Iris pigment epithelial cell (primary cell): ENCODE data around the gene BCL6.

Experiments used
- DNase-seq: peaks from one replicate; pipeline ENCODE4 v3.0.0-alpha.2; 2011; ENCODE audit warnings: low read depth

The BCL6 gene

DNA sequence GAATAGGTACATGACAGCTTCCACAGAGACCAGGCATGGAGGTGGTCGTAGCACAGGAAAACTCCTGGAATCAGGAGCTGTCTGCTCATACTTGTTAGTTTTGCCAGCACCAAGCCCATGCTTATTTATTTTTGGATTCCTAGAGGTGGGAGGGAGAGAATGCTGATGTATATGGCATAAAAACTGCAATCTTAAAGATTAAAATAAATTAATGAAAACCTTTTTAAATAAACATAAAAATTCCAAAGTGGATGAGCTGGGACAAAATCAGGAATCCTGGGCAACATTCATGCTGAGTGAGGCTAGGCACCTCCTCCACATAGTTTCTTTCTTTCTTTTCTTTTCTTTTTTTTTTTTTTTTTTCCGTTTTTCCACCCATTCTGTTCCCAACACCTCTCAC, 14.3 kb upstream of the BCL6 start:
- DNase-seq = no peak

GRCh38 chr3:187758318-187758955, 13.2 kb upstream of the BCL6 start:
- DNase-seq = no peak

DNA sequence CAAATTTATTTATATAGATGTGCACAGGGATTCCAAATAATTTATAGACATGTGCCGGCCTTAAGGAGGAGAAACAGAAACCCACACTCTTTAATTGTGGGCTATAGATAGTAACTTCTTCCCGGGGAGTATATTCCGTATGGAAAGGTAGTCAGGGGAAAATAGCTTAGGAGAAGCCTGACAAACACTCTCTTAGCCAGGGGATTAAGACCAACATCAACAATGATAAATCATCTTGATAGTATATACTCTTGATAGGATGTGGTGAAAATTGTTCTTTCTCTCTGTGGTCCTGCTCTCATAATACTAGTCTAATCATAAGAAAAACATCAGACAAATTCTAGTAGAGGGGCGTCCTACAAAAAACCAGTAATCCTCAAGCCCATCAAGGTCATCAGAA, 8.2 kb upstream of the BCL6 start:
- no peak for DNase-seq

DNA sequence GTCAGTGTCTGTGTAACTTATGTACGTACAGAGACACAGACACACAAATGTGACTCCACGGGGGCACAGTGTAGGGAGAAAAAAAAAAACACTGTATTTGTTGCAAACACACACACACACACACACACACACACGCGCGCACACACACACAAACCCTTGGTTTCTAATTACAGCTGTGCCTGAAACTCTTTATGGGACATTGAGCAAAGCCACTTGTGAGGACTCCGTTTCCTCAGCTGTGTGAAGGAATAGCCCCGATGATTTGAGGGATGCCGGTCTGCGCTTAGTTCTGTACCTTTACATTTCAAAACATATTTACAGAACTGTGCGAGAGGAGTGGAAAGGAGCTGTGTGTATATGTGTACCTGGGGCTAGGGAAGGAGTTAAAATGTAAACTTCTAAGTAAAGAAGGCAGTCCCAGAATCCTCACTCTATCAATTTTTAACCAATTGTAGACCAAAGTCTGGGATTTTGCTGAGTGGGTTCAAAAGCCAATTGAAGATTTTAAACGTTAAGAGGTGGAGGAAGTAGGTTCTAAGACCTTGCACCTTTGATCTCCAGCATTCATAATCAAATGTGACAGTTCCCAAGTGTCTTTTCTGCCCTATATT, 5.3 kb upstream of the BCL6 start:
- DNase-seq = peak; percentile 27

DNA sequence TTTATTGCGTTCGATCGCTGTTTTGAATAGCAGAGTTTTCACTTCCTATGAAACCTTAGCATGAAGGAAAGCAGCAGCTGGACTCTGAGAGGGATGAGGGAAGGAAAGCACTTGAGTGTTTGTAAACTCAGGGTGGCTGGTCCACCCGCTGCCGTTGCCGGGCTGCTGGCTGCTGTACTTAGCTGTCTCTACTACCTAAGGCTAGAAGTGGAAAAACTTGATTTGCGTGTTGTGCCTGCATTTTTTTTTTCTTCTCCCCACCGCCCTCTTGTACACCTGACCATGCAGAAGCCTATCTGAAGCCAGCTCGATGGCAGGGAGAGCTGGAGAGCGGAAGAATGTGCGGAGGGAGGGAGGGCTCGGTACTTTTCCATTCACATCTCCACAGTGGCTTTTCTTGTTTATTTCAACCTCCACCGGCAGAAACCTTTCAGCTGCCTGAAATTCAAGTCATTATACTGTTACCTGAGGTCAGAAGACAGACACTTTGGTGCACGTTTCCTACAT, 4.8 kb upstream of the BCL6 start:
- peak; percentile 49 for DNase-seq

GRCh38 chr3:187748050-187748481, 2.8 kb upstream of the BCL6 start:
- peak; percentile 76 for DNase-seq

GRCh38 chr3:187747506-187747905, 2.2 kb upstream of the BCL6 start:
- DNase-seq = no peak

GRCh38 chr3:187746442-187747281, 1.4 kb upstream of the BCL6 start:
- peak; percentile 61 for DNase-seq

GRCh38 chr3:187746059-187746441, 782 bp upstream of the BCL6 start:
- peak; percentile 45 for DNase-seq

GRCh38 chr3:187744169-187745151, 808 bp downstream of the BCL6 start:
- DNase-seq = peak; percentile 50

- DNase-seq = peak; percentile 80
Observed at GRCh38 chr3:187743195-187744141, 1.8 kb downstream of the BCL6 start.

GRCh38 chr3:187742351-187743171, 2.7 kb downstream of the BCL6 start:
- peak; percentile 58 for DNase-seq

GRCh38 chr3:187741403-187742350, 3.6 kb downstream of the BCL6 start:
- DNase-seq = peak; percentile 84

GRCh38 chr3:187740421-187741399, 4.6 kb downstream of the BCL6 start:
- peak; percentile 83 for DNase-seq

GRCh38 chr3:187739561-187740332, 5.5 kb downstream of the BCL6 start:
- DNase-seq = peak; percentile 95

- no peak for DNase-seq
Observed at GRCh38 chr3:187739094-187739560, 6.1 kb downstream of the BCL6 start.
